Activated CD8-positive, alpha-beta memory T cell treated with anti-CD3 and anti-CD28 coated beads for 36 hours (primary cell): Measurements from ENCODE around the gene LAT. TPM values are rescaled to one million over a fixed set of nuclear protein-coding genes. Genes with fewer than 3 reads are reported as not detected.
"Not testable (repeated sequence)": the region's sequence is repeated elsewhere in the genome, so short reads cannot be mapped to it uniquely, and the experiment has no call there.

Experiments
- CTCF ChIA-PET: fragments of 350-600 bp; sonication (Branson Sonifier 250); formaldehyde crosslinking; loops from one replicate; lab custom pipeline; 2021; ENCODE audit warnings: antibody characterized with exemption; lab: Charles Lee
- POLR2A ChIA-PET: fragments of 350-600 bp; sonication (Branson Sonifier 250); formaldehyde crosslinking; loops from one replicate; lab custom pipeline; 2021; ENCODE audit warnings: antibody characterized with exemption; lab: Charles Lee
- total RNA-seq, 2 experiments: library from RNA; stranded (reverse); gene quantifications; one replicate each; pipeline ENCODE4 v1.2.3, GENCODE V29; 2021

The LAT gene
- total RNA-seq, 2 experiments from 2014 or later = 175 to 177 TPM

- POLR2A ChIA-PET = interaction anchor here (0.6 to 1.5 kb wide), 8 partner anchors 11 to 152 kb away, joined by 3 to 8 read pairs (median 4); partner anchors contain the start of genes ATXN2L, LAT and SH2B1
- CTCF ChIA-PET = interaction anchor here (0.6 to 3.4 kb wide), 13 partner anchors 9 to 672 kb away, joined by 3 to 18 read pairs (median 5); partner anchors contain the start of gene LAT
Observed at GRCh38 chr16:28974007-28974436, 10.8 kb upstream of the LAT start.

GRCh38 chr16:28974437-28975157 lies 10.3 kb upstream of the LAT start, which contains the start of gene SPNS1:
Gene SPNS1 (plus strand): TSS chr16:28974778. CDS start chr16:28975152, 374 bp downstream.
- ChIA-PET CTCF (interaction anchor here (1.6 to 3.4 kb wide), 6 partner anchors 8 to 46 kb away, joined by 5 to 18 read pairs (median 7); partner anchors contain the start of gene LAT), POLR2A (interaction anchor here (0.5 to 1.5 kb wide), 6 partner anchors 8 to 152 kb away, joined by 3 to 8 read pairs (median 5); partner anchors contain the start of genes ATXN2L and LAT)

DNA sequence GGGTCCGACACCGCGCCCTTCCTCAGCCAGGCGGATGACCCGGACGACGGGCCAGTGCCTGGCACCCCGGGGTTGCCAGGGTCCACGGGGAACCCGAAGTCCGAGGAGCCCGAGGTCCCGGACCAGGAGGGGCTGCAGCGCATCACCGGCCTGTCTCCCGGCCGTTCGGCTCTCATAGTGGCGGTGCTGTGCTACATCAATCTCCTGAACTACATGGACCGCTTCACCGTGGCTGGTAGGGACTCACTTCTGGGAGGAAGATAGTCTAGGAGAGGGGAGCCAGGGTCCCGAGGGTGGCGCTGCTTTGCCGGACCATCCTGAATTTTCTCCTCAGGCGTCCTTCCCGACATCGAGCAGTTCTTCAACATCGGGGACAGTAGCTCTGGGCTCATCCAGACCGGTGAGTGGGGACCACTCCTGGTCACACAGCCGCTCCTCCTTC lies 9.7 kb upstream of the LAT start:
- ChIA-PET POLR2A (no interaction called here), CTCF (interaction anchor here (1.6 to 3.4 kb wide), 3 partner anchors 10 to 46 kb away, joined by 5 to 18 read pairs (median 7); partner anchors contain the start of gene LAT)

DNA sequence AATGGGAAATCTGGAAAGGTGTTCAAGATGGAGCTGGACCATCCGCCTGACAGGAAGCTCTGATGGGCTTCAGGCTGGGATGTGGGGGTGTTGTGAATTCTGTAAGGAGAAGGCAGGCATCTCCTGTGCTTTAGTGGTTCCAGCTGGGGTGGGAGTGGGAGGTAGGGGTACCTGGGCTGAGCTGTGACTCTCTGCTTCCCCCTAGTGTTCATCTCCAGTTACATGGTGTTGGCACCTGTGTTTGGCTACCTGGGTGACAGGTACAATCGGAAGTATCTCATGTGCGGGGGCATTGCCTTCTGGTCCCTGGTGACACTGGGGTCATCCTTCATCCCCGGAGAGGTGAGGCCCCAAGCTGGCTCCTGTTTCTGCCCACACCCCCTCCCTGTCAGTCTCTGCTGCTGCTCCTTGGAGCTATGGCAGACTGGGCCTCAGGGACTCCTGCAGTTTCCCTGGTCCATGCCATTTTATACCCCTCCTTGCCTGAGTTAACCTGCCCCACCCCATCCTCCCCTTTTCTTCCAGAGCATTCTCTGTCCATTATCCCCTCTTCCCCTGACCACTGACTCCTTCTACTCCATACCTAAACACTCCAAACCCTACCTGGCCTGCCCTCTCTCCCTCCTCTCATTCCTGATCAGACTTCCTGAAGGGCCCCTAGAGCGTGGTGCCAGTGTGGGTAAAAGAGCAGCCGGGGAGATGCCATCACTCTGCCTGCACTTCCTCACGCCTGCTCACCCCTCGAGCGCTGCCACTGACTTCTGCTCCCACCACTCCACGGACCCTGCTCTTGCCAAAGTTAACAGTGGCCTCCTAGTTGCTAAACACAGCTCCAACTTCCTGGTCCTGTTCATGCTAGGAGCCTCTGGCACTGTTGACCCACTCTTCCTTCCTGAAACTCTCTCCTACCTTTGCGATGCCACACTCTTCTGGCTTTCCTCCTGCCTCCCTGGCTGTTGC lies 6.9 kb upstream of the LAT start:
- POLR2A ChIA-PET = interaction anchor here (0.8 to 1.1 kb wide), 2 partner anchors 11 to 20 kb away, joined by 3 read pairs; no protein-coding TSS in a partner anchor
- CTCF ChIA-PET = interaction anchor here (0.5 to 1.8 kb wide), 3 partner anchors 8 to 30 kb away, joined by 3 to 7 read pairs (median 4); no protein-coding TSS in a partner anchor

- CTCF ChIA-PET = interaction anchor here (1.5 kb wide), 1 partner anchor 135 kb away, joined by 3 read pairs; no protein-coding TSS in a partner anchor
- POLR2A ChIA-PET = not testable (repeated sequence)
Observed at GRCh38 chr16:28980330-28980729, 4.5 kb upstream of the LAT start.

- ChIA-PET CTCF (interaction anchor here (0.6 to 1.5 kb wide), 3 partner anchors 49 to 1055 kb away, joined by 3 to 4 read pairs (median 3); no protein-coding TSS in a partner anchor), POLR2A (no interaction called here)
Observed at GRCh38 chr16:28980929-28981328, 3.9 kb upstream of the LAT start.

- CTCF ChIA-PET = interaction anchor here (1.4 to 1.5 kb wide), 2 partner anchors 49 to 134 kb away, joined by 3 read pairs; no protein-coding TSS in a partner anchor
- POLR2A ChIA-PET = no interaction called here
Observed at GRCh38 chr16:28981517-28981916, 3.3 kb upstream of the LAT start.

- POLR2A ChIA-PET = no interaction called here
- CTCF ChIA-PET = interaction anchor here (1.0 to 1.4 kb wide), 3 partner anchors 9 to 48 kb away, joined by 3 to 6 read pairs (median 4); no protein-coding TSS in a partner anchor
Observed at GRCh38 chr16:28982418-28982817, 2.4 kb upstream of the LAT start.

GRCh38 chr16:28982949-28983348 lies 1.9 kb upstream of the LAT start:
- POLR2A ChIA-PET = interaction anchor here (0.6 kb wide), 1 partner anchor 1079 kb away, joined by 4 read pairs; no protein-coding TSS in a partner anchor
- CTCF ChIA-PET = interaction anchor here (1.0 to 1.4 kb wide), 2 partner anchors 10 to 46 kb away, joined by 4 to 6 read pairs; no protein-coding TSS in a partner anchor

- ChIA-PET CTCF (interaction anchor here (1.0 to 3.4 kb wide), 3 partner anchors 8 to 45 kb away, joined by 4 to 18 read pairs (median 6); partner anchors contain the start of gene SPNS1), POLR2A (interaction anchor here (0.6 kb wide), 1 partner anchor 1078 kb away, joined by 4 read pairs; no protein-coding TSS in a partner anchor)
Observed at GRCh38 chr16:28983644-28984043, 1.2 kb upstream of the LAT start.

DNA sequence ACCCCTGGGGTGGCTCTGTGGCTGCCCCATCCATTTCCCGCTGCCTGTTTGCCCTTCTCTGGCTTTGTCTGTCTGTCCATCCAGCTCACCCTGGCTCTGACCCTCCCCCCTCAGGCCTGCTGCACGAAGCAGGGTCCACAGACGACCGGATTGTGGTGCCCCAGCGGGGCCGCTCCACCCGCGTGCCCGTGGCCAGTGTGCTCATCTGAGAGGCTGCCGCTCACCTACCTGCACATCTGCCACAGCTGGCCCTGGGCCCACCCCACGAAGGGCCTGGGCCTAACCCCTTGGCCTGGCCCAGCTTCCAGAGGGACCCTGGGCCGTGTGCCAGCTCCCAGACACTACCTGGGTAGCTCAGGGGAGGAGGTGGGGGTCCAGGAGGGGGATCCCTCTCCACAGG lies 761 bp upstream of the LAT start:
- POLR2A ChIA-PET = interaction anchor here (1.3 to 2.2 kb wide), 2 partner anchors 9 to 10 kb away, joined by 3 to 7 read pairs; partner anchors contain the start of gene SPNS1
- CTCF ChIA-PET = interaction anchor here (3.4 kb wide), 1 partner anchor 9 kb away, joined by 18 read pairs; the partner anchor contains the start of gene SPNS1

DNA sequence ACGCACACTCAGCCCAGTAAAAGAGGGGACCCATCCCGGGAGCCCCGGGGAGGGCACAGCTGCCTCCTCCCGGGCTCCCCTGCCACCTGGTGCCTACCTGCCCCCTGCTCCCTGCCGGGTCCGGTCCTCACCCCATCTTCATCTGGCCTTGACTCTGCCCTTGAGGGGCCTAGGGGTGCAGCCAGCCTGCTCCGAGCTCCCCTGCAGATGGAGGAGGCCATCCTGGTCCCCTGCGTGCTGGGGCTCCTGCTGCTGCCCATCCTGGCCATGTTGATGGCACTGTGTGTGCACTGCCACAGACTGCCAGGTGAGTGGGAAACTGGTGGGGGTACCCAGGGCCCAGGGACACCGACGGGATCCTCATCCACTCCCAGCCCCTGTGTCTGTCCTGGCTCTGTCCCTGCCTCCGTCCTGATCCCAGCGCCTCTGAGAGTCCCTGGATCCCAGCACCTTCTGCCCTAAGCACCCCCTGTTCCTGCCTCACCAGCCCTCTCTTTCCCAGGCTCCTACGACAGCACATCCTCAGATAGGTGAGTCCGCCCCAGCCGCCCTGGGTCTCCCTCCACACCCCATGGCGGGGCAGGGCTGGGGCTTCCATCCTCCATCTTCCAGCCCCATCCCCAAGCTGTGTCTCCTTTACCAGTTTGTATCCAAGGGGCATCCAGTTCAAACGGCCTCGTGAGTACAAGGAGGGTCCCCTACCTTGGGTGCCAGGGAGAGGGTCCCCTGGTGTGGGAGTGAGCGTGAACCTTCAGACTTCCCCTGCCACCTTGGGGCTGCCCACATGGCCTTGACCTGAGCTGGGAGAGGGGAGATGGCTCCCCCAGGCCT lies 574 bp downstream of the LAT start:
- ChIA-PET CTCF (interaction anchor here (0.5 to 3.4 kb wide), 4 partner anchors 8 to 129 kb away, joined by 3 to 18 read pairs (median 4); partner anchors contain the start of gene SPNS1), POLR2A (interaction anchor here (0.9 to 2.2 kb wide), 5 partner anchors 8 to 90 kb away, joined by 3 to 7 read pairs (median 3); partner anchors contain the start of gene SPNS1)

DNA sequence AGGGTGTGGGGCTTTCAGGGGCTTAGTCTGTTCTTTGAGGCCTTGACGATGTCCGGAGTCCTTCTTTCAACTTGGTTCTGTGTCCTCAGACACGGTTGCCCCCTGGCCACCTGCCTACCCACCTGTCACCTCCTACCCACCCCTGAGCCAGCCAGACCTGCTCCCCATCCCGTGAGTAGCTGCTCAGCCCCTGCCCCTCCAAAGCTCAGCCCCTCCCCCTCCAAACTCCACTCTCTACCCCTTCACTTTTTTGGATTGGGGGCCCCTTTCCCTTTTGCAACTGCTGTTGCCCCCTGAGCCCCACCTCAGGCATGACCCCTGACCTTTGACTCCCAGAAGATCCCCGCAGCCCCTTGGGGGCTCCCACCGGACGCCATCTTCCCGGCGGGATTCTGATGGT lies 1.2 kb downstream of the LAT start:
- POLR2A ChIA-PET = interaction anchor here (1.4 to 2.2 kb wide), 3 partner anchors 12 to 34 kb away, joined by 3 to 8 read pairs (median 7); partner anchors contain the start of gene SPNS1
- CTCF ChIA-PET = interaction anchor here (1.4 to 3.4 kb wide), 4 partner anchors 8 to 108 kb away, joined by 3 to 18 read pairs (median 4); partner anchors contain the start of genes ATP2A1 and SPNS1

GRCh38 chr16:28986492-28986891 lies 1.6 kb downstream of the LAT start:
- ChIA-PET POLR2A (interaction anchor here (1.8 to 3.8 kb wide), 2 partner anchors 13 to 35 kb away, joined by 8 to 19 read pairs; no protein-coding TSS in a partner anchor), CTCF (interaction anchor here (1.4 to 3.4 kb wide), 4 partner anchors 9 to 108 kb away, joined by 3 to 18 read pairs (median 4); partner anchors contain the start of genes ATP2A1 and SPNS1)

GRCh38 chr16:28987170-28987853 lies 2.5 kb downstream of the LAT start:
- CTCF ChIA-PET = interaction anchor here (0.7 to 3.4 kb wide), 8 partner anchors 8 to 109 kb away, joined by 3 to 18 read pairs (median 4); partner anchors contain the start of genes ATP2A1 and SPNS1
- POLR2A ChIA-PET = interaction anchor here (0.6 to 3.8 kb wide), 4 partner anchors 14 to 34 kb away, joined by 3 to 19 read pairs (median 6); no protein-coding TSS in a partner anchor
